GM10248 (cell line): ENCODE data around the gene DMTF1.
A peak's percentile ranks its signal among the peaks of the same experiment; 100 is the strongest.

Source experiments
- CTCF ChIA-PET: fragments of 300-600 bp; sonication (Branson Sonifier 250); formaldehyde crosslinking; extraction: SDS; loops from one replicate; lab custom pipeline; 2021; ENCODE audit warnings: antibody characterized with exemption; lab: Yijun Ruan, JAX
- POLR2A ChIA-PET: fragments of 350-650 bp; sonication (Branson Sonifier 250); formaldehyde crosslinking; extraction: SDS; loops from one replicate; lab custom pipeline; 2020; ENCODE audit warnings: antibody characterized with exemption; lab: Yijun Ruan, JAX
- DNase-seq: peaks from one replicate; pipeline ENCODE4 v3.0.0; 2012; ENCODE audit errors: extremely low spot score
- TF ChIP-seq, protein P1 (sequence below): IDR thresholded peaks from 2 replicates; pipeline ENCODE4 v1.5.1; 2012; ENCODE audit warnings: mild to moderate bottlenecking, low read depth; ENCODE audit errors: extremely low read depth, missing control alignments, control extremely low read depth

Gene DMTF1

DNA sequence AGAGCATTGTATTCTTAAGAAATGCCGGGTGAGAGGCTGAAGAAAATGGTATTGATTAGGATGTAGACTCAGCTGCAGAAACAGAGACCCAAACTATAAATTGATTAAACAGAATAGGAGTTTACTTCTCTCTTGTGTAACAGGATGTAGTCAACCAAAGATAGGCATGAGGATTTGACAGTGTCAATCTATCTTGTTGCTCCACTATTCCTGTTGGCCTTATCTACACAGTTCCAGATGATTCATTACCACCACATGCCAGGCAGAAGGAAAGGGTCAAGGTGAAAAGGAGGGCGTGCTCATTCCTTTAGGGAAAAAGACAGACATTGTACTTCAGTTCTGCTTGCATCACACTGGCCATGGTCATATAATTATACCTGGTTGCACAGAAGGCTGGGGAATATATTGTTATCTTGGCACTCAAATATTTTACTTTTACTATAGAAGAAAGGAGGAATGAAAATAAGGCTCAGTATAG is 11.9 kb upstream of the DMTF1 start:
- POLR2A ChIA-PET, result no interaction called here
- no peak for DNase-seq
- TF ChIP-seq, protein P1, sequence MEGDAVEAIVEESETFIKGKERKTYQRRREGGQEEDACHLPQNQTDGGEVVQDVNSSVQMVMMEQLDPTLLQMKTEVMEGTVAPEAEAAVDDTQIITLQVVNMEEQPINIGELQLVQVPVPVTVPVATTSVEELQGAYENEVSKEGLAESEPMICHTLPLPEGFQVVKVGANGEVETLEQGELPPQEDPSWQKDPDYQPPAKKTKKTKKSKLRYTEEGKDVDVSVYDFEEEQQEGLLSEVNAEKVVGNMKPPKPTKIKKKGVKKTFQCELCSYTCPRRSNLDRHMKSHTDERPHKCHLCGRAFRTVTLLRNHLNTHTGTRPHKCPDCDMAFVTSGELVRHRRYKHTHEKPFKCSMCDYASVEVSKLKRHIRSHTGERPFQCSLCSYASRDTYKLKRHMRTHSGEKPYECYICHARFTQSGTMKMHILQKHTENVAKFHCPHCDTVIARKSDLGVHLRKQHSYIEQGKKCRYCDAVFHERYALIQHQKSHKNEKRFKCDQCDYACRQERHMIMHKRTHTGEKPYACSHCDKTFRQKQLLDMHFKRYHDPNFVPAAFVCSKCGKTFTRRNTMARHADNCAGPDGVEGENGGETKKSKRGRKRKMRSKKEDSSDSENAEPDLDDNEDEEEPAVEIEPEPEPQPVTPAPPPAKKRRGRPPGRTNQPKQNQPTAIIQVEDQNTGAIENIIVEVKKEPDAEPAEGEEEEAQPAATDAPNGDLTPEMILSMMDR, result no peak
- CTCF ChIA-PET, result interaction anchor here (1.3 to 1.8 kb wide), 4 partner anchors 12 to 214 kb away, joined by 3 to 4 read pairs (median 3); partner anchors contain the start of gene DMTF1

DNA sequence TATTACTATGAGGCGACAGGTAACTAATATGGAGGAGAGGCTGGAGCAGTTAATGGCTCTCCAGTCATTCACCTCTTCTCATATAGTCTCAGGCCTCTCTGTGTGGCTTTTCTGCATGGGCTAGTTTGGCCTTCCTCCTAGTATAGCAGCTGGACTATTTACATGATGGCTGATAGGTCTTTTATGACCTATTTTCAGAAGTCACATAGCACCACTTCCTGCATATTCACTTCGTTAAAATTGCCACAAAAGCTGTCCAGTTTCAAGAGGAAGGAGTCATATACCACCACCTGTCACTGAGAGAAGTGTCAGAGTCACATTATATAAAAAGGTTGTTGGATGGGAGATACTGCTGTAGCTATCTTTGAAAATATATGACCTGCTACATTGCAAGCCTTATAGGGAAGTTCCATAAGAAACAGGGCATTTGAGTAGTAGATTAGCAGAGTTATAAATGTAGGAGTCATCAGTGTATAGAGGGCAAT is 8.0 kb upstream of the DMTF1 start:
- TF ChIP-seq, protein P1, result no peak
- ChIA-PET POLR2A (interaction anchor here (0.9 kb wide), 1 partner anchor 8 kb away, joined by 3 read pairs; the partner anchor contains the start of gene DMTF1), CTCF (interaction anchor here (1.0 to 2.9 kb wide), 4 partner anchors 15 to 253 kb away, joined by 3 to 16 read pairs (median 3); partner anchors contain the start of gene ELAPOR2)
- DNase-seq, result peak; percentile 34

DNA sequence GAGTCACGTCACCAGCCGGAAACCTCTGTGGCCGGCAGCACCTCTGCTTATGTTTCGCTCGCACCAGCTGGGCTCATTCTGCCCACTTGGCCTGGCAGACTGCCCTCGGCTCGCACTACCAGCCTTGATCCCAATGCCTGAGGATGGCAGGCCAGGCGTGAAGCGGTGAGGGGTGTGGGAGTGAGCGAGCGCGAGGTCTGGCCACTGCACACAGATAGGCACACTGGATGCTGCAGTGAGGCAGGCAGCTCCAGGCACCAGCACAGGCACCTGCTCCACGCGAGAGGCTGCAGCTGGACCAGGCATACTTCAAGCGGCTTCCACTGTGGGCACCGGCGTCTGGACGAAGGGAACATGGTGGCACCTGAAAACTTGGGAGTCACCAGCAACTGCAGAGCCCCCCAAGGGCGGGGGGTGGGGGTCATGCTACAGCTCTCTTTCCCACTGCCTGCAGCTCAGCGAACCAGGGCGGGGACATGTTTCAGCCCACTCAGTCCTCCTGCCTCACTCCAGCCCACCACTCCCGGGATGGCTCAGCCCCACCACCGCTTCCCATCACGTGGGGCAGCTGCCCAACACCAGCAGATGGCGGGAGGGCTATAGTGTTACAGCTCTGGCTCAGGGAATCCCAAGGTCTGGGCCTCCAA is 5.4 kb upstream of the DMTF1 start:
- no peak for DNase-seq
- ChIA-PET POLR2A (no interaction called here), CTCF (interaction anchor here (0.6 to 10.6 kb wide), 12 partner anchors 8 to 231 kb away, joined by 3 to 130 read pairs (median 13); no protein-coding TSS in a partner anchor)
- TF ChIP-seq, protein P1, result no peak

DNA sequence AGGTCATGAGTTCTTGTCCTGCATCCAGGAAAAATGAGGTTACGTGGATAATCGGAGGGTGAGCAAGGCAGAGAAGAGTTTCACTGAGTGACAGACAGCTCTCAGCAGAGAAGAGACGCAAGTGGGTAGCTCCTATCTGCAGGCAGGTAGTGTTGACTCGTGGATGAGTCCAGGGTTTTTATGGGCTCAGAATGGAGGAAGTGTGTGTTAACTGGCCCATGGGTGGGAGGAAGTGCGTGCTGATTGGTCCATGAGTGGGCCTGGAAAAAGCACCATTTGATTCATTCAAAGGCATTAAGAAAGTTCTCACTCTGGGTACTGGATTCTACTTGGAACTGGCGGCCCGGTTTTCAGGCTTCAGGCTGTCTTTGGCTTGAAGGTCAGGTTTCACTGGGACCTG is 4.8 kb upstream of the DMTF1 start:
- DNase-seq, result no peak
- ChIA-PET POLR2A (no interaction called here), CTCF (interaction anchor here (0.8 to 10.6 kb wide), 26 partner anchors 8 to 235 kb away, joined by 3 to 130 read pairs (median 6); partner anchors contain the start of gene ELAPOR2)
- TF ChIP-seq, protein P1, result no peak

DNA sequence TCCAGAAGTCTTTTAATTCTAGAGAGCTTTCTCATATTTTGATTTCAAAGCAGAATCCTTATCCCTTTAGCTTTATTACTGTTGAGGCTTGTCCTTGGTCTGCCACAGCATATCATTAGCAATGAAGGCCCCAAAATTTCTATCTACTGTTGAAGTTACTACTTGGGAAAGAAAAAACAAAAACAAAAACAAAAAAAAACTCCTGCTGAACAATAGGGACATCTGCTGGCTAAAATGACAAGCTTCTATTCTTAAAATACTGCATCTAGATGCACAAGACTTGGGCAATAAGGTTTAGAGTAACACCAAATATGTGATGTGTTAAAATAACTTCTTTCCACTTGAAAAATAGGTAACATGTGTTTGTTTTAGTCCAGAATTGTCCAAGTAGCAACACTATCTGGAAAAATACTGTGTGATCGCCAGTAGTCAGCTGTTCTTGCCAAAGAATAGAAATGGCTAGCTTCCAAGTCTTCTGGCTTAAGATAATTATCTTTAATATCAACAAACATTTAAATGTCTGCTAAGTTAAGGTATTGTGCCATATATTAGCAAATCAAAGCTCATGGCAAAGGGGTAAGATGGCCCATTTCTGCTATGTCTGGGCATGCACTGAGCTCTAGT is 3.8 kb upstream of the DMTF1 start:
- ChIA-PET CTCF (interaction anchor here (0.7 to 10.6 kb wide), 41 partner anchors 9 to 244 kb away, joined by 3 to 130 read pairs (median 4); partner anchors contain the start of gene ELAPOR2), POLR2A (interaction anchor here (0.8 kb wide), 1 partner anchor 115 kb away, joined by 3 read pairs; no protein-coding TSS in a partner anchor)
- DNase-seq, result no peak
- TF ChIP-seq, protein P1, result peak; percentile 64

DNA sequence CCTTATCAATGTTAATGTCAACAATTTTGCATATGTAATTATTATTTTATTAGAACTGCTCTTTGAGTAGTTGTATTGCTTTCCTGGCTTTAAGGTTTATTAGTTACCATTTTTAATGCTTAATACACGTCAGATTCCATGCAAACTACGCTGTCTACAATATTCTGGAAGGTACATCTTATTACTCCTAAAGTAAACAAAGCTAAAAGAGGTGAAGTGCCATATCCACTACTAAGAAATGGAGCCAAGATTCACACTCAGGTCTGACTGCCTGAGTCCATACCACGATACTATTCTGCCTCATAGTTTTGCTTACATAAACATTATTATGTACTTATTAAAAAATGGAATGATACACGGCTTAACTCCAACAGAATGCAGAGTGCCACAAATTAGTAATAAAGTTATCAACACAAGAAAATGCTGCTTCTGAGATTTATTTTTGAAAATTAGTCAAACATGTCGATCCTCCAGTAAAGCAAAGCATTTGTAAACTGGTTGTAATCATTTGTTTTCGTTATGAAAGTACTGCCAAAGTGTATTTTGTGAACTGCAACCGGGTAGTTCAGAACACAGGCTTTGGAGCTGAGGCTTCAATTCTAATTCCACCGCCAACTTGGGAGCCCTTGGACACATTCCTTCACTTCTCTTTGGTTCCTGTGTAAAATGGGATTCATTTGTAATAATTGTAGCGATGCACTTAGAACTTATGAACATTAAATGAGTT is 1.1 kb upstream of the DMTF1 start:
- DNase-seq, result no peak
- TF ChIP-seq, protein P1, result no peak
- POLR2A ChIA-PET, result interaction anchor here (1.6 kb wide), 1 partner anchor 68 kb away, joined by 8 read pairs; the partner anchor contains the start of gene TMEM243
- CTCF ChIA-PET, result interaction anchor here (1.4 to 10.6 kb wide), 4 partner anchors 10 to 226 kb away, joined by 3 to 130 read pairs (median 67); no protein-coding TSS in a partner anchor
